Astrocyte (in vitro differentiated cells and primary cell): Measurements from ENCODE around the gene LY9.

Source experiments
- EZH2 ChIP-seq: IDR thresholded peaks from 2 replicates; pipeline ENCODE4 v1.6.1; 2012; ENCODE audit warnings: mild to moderate bottlenecking, low read length, inconsistent platforms; ENCODE audit not compliant: insufficient read depth
- TF ChIP-seq, protein P1 (sequence below): IDR thresholded peaks from 2 replicates; pipeline ENCODE4 v1.5.1; 2011; ENCODE audit warnings: low read depth, mild to moderate bottlenecking, inconsistent platforms, low read length, moderate library complexity; ENCODE audit not compliant: insufficient read depth

DNA sequence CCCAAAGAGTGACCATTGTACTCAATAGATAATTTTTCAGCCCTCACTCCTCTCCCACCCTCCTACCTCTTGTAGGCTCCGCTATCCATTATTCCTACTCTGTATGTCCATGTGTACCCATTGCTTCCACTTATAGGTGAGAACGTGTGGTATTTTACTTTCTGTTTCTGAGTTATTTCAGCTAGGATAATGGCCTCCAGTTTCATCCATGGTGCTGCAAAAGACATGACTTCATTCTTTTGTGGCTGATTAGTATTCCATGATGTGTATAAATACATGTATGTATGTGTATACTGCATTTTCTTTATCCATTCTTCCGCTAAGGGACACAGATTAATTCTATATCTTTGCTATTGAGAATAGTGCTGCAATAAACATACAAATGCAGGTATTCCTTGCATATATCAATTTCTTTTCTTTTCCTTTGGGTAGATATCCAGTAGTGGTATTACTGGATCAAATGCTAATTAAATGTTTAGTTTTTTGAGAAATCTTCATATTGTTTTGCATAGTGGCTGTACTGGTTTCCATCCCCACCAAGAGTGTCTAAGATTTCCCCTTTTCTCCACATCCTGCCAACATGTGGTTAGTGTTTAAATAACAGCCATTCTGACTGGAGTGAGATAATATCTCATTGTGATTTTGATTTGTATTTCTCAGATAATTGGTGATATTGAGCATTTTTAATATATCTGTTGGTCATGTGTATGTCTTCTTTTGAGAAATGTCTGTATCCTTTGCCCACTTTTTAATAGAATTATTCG lies 4.9 kb downstream of the LY9 start:
- TF ChIP-seq, protein P1, sequence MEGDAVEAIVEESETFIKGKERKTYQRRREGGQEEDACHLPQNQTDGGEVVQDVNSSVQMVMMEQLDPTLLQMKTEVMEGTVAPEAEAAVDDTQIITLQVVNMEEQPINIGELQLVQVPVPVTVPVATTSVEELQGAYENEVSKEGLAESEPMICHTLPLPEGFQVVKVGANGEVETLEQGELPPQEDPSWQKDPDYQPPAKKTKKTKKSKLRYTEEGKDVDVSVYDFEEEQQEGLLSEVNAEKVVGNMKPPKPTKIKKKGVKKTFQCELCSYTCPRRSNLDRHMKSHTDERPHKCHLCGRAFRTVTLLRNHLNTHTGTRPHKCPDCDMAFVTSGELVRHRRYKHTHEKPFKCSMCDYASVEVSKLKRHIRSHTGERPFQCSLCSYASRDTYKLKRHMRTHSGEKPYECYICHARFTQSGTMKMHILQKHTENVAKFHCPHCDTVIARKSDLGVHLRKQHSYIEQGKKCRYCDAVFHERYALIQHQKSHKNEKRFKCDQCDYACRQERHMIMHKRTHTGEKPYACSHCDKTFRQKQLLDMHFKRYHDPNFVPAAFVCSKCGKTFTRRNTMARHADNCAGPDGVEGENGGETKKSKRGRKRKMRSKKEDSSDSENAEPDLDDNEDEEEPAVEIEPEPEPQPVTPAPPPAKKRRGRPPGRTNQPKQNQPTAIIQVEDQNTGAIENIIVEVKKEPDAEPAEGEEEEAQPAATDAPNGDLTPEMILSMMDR = no peak
- no peak for TF ChIP-seq EZH2
